ENCODE results near the gene NRXN3. TPM values are rescaled to one million over a fixed set of nuclear protein-coding genes. Genes with fewer than 3 reads are reported as not detected.

The NRXN3 gene
- total RNA-seq, 1 experiment from 2014 or later, result not detected

GRCh38 chr14:79534703-79535353, 1364.7 kb downstream of the NRXN3 start:
- Histone ChIP-seq H3K27me3 (ENCODE audit: insufficient read depth, low read length) (no peaks in the 10 kb centered on the region), H3K4me2 (ENCODE audit: low read length) (no peak overlapping the region), H3K9ac (ENCODE audit: low read length) (no peak overlapping the region), H4K20me1 (ENCODE audit: insufficient read depth) (no peaks in the 10 kb centered on the region), H3K9me3 (ENCODE audit: control insufficient read depth in 1 of 2, insufficient read depth in 1 of 2, low read depth in 1 of 2, low read length in 2 of 2) (peaks cover 3 to 10% of the 10 kb centered on the region in 2 experiments; a peak in 2 of 4 replicates), H2AFZ (ENCODE audit: low read depth, low read length, poor library complexity, severe bottlenecking) (no peak overlapping the region), H3K4me1 (ENCODE audit: control insufficient read depth in 1 of 2, insufficient read depth in 2 of 2, low read length in 2 of 2) (no peaks in the 10 kb centered on the region), H3K9me2 (ENCODE audit: insufficient read depth) (no peaks in the 10 kb centered on the region), H3K79me2 (ENCODE audit: insufficient read depth, low read length) (no peaks in the 10 kb centered on the region), H3K36me3 (ENCODE audit: control insufficient read depth in 1 of 2, insufficient read depth in 2 of 2, low read length in 2 of 2) (no peaks in the 10 kb centered on the region), H3K4me3 (replicated peaks in 1 of 2; ENCODE audit: low read depth in 1 of 2, low read length in 2 of 2) (no peak overlapping the region), H3K27ac (ENCODE audit: low read depth, low read length) (no peak overlapping the region)
- no peak for TF ChIP-seq TCF7L2 (IDR thresholded peaks at IDR 0.05; ENCODE audit: borderline replicate concordance, extremely low read depth, insufficient read depth, insufficient read length)
- no peak for TF ChIP-seq CEBPB (IDR thresholded peaks at IDR 0.05; ENCODE audit: low read depth)
- no peak for TF ChIP-seq POLR2A (IDR thresholded peaks at IDR 0.05; ENCODE audit: borderline replicate concordance, extremely low read depth, insufficient read depth, insufficient read length)
- no peak for TF ChIP-seq CBX3 (IDR thresholded peaks at IDR 0.05; ENCODE audit: low read depth)
- no peak for TF ChIP-seq RAD21 (IDR thresholded peaks at IDR 0.05; ENCODE audit: low read depth)
- TF ChIP-seq, protein P1, sequence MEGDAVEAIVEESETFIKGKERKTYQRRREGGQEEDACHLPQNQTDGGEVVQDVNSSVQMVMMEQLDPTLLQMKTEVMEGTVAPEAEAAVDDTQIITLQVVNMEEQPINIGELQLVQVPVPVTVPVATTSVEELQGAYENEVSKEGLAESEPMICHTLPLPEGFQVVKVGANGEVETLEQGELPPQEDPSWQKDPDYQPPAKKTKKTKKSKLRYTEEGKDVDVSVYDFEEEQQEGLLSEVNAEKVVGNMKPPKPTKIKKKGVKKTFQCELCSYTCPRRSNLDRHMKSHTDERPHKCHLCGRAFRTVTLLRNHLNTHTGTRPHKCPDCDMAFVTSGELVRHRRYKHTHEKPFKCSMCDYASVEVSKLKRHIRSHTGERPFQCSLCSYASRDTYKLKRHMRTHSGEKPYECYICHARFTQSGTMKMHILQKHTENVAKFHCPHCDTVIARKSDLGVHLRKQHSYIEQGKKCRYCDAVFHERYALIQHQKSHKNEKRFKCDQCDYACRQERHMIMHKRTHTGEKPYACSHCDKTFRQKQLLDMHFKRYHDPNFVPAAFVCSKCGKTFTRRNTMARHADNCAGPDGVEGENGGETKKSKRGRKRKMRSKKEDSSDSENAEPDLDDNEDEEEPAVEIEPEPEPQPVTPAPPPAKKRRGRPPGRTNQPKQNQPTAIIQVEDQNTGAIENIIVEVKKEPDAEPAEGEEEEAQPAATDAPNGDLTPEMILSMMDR (IDR thresholded peaks at IDR 0.05 in 2 of 3, conservative IDR thresholded peaks at IDR 0.05 in 1 of 3; ENCODE audit: borderline replicate concordance in 1 of 3, insufficient read depth in 1 of 3, low read depth in 2 of 3, low read length in 2 of 3), result no peak
- TF ChIP-seq, protein P2, sequence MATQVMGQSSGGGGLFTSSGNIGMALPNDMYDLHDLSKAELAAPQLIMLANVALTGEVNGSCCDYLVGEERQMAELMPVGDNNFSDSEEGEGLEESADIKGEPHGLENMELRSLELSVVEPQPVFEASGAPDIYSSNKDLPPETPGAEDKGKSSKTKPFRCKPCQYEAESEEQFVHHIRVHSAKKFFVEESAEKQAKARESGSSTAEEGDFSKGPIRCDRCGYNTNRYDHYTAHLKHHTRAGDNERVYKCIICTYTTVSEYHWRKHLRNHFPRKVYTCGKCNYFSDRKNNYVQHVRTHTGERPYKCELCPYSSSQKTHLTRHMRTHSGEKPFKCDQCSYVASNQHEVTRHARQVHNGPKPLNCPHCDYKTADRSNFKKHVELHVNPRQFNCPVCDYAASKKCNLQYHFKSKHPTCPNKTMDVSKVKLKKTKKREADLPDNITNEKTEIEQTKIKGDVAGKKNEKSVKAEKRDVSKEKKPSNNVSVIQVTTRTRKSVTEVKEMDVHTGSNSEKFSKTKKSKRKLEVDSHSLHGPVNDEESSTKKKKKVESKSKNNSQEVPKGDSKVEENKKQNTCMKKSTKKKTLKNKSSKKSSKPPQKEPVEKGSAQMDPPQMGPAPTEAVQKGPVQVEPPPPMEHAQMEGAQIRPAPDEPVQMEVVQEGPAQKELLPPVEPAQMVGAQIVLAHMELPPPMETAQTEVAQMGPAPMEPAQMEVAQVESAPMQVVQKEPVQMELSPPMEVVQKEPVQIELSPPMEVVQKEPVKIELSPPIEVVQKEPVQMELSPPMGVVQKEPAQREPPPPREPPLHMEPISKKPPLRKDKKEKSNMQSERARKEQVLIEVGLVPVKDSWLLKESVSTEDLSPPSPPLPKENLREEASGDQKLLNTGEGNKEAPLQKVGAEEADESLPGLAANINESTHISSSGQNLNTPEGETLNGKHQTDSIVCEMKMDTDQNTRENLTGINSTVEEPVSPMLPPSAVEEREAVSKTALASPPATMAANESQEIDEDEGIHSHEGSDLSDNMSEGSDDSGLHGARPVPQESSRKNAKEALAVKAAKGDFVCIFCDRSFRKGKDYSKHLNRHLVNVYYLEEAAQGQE (IDR thresholded peaks at IDR 0.05; ENCODE audit: low read depth), result no peak
- TF ChIP-seq ELF1 (IDR thresholded peaks at IDR 0.05; ENCODE audit: borderline replicate concordance, low read depth), result no peak
- no peak for TF ChIP-seq SIN3A (IDR thresholded peaks at IDR 0.05; ENCODE audit: low read depth)
- TF ChIP-seq FOSL1 (IDR thresholded peaks at IDR 0.05; ENCODE audit: low read depth), result no peak
- no TSS peak for BruUV-seq (replicated peaks)
- POLR2A ChIA-PET, result no interaction called here
- RAD21 ChIA-PET (ENCODE audit: low non-redundant PET in 1 of 2, low total read pairs in 2 of 2, uncharacterized antibody in 2 of 2, unreplicated experiment in 2 of 2), result no interaction called here
- CTCF ChIA-PET, result no interaction called here
- no peak for DNase-seq (ENCODE audit: low read depth, low spot score)
- ATAC-seq, result no peak
- intact Hi-C loops (cut with micrococcal nuclease), result no loop called here

Data from HCT116 (cell line).